Fibroblast of pulmonary artery (primary cell): ENCODE results near the gene PKD2.

Source experiments
- DNase-seq: peaks from one replicate; pipeline ENCODE4 v3.0.0-alpha.2; 2010; ENCODE audit warnings: low read depth
- H3K4me3 ChIP-seq: replicated peaks from 2 replicates; pipeline ENCODE4 v1.5.1; 2011; ENCODE audit warnings: low read depth, mild to moderate bottlenecking, control low read depth, low read length, moderate library complexity
- CTCF ChIP-seq: IDR thresholded peaks from 2 replicates; pipeline ENCODE4 v1.5.1; 2011; ENCODE audit warnings: mild to moderate bottlenecking, control low read depth, low read length, inconsistent platforms; ENCODE audit errors: missing control alignments

PKD2 gene

DNA sequence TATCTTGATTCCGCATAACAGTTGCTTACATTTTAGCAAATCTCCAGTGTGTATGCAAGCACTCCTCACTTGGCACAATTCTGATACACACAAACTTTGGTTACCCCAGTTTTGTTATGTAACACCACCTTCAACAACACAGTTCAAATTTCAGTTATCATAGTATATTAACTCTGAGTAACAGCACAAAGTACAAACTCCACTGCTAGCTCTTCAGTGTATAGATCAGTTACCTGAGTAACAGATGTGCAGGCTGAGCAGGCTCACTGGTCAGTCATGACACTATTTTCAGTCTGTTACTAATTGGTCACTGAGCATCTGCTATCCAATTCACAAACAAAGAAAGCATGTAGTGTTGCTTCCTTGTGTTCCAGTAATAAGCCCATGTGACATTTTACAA, 55.4 kb downstream of the PKD2 start:
- no peak for TF ChIP-seq CTCF
- DNase-seq = no peak

GRCh38 chr4:88063634-88064296, 56.3 kb downstream of the PKD2 start:
- no peak for TF ChIP-seq CTCF
- H3K4me3 ChIP-seq = no peak overlapping the region
- DNase-seq = no peak

More for the DNA sequence above, 55.4 kb downstream of the PKD2 start:
- H3K4me3 ChIP-seq = no peak overlapping the region

DNA sequence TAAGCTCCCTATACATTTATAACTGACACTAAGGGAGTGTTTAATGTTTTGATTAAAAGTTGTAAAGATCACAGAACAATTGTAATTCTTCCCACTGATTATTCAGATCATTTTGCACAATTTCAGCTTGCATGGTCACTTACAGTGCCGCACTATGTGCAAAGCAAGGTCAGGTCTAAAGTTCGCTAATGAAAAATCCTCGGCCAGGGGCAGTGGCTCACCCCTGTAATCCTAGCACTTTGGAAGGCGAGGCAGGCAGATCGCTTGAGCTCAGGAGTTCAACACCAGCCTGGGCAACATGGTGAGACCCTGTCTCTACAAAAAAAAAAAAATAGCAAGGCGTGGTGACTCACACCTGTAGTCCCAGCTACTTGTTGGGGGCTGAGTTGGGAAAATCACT, 57.0 kb downstream of the PKD2 start:
- TF ChIP-seq CTCF = no peak
- H3K4me3 ChIP-seq = no peak overlapping the region
- DNase-seq = no peak

GRCh38 chr4:88070031-88070430, 62.6 kb downstream of the PKD2 start:
- no peak overlapping the region for H3K4me3 ChIP-seq
- TF ChIP-seq CTCF = no peak
- DNase-seq = no peak

- no peak for DNase-seq
- no peak for TF ChIP-seq CTCF
- H3K4me3 ChIP-seq = no peak overlapping the region
Observed at GRCh38 chr4:88075336-88075735, 67.9 kb downstream of the PKD2 start.

GRCh38 chr4:88077911-88078524, 70.6 kb downstream of the PKD2 start:
- no peak overlapping the region for H3K4me3 ChIP-seq
- TF ChIP-seq CTCF = no peak
- DNase-seq = no peak

- no peak for DNase-seq
- no peak overlapping the region for H3K4me3 ChIP-seq
- TF ChIP-seq CTCF = no peak
Observed at GRCh38 chr4:88078579-88078978, 71.1 kb downstream of the PKD2 start.
